Measurements from ENCODE around the gene SERINC2. TPM values are rescaled to one million over a fixed set of nuclear protein-coding genes. Genes with fewer than 3 reads are reported as not detected.
"Not testable (repeated sequence)": the region's sequence is repeated elsewhere in the genome, so short reads cannot be mapped to it uniquely, and the experiment has no call there.

The SERINC2 gene
- total RNA-seq, 1 experiment from 2014 or later = 26.0 TPM

GRCh38 chr1:31471452-31472313 is 58.7 kb downstream of the SERINC2 start:
- not testable (repeated sequence) for ATAC-seq; DNase-seq (ENCODE audit: low spot score); H3K4me3 Mint-ChIP-seq; H3K36me3 Mint-ChIP-seq; H3K27ac Mint-ChIP-seq; H3K27me3 Mint-ChIP-seq (ENCODE audit: low read depth)
- H3K4me1 Mint-ChIP-seq = peaks cover 24% of the 10 kb centered on the region
- POLR2A ChIA-PET = interaction anchor here (0.6 kb wide), 1 partner anchor 98 kb away, joined by 3 read pairs; no protein-coding TSS in a partner anchor
- CTCF ChIA-PET = interaction anchor here (0.8 to 3.2 kb wide), 2 partner anchors 77 to 94 kb away, joined by 3 to 7 read pairs; no protein-coding TSS in a partner anchor
- peaks cover 17% of the 10 kb centered on the region for H3K9me3 Mint-ChIP-seq

DNA sequence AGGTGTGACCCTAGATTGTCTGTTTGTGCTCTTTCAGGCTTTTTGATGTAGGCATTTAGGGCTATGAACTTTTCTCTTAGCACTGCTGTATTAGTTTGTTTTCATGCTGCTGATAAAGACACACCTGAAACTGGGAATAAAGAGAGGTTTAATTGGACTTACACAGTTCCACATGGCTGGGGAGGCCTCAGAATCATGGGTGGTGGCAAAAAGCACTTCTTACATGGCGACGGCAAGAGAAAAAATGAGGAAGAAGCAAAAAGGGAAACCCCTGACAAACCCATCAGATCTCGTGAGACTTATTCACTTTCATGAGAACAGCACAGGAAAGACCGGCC is 59.3 kb downstream of the SERINC2 start:
- H3K27ac Mint-ChIP-seq; ATAC-seq; H3K36me3 Mint-ChIP-seq; H3K4me3 Mint-ChIP-seq; DNase-seq (ENCODE audit: low spot score); H3K27me3 Mint-ChIP-seq (ENCODE audit: low read depth): not testable (repeated sequence)
- H3K9me3 Mint-ChIP-seq = peaks cover 12% of the 10 kb centered on the region
- ChIA-PET CTCF (interaction anchor here (0.8 to 3.2 kb wide), 2 partner anchors 50 to 77 kb away, joined by 3 to 7 read pairs; no protein-coding TSS in a partner anchor), POLR2A (interaction anchor here (0.6 kb wide), 1 partner anchor 98 kb away, joined by 3 read pairs; no protein-coding TSS in a partner anchor)
- peaks cover 30% of the 10 kb centered on the region for H3K4me1 Mint-ChIP-seq

GRCh38 chr1:31472673-31473072 is 59.7 kb downstream of the SERINC2 start:
- POLR2A ChIA-PET = not testable (repeated sequence)
- CTCF ChIA-PET = interaction anchor here (0.8 to 3.2 kb wide), 2 partner anchors 51 to 76 kb away, joined by 3 to 7 read pairs; no protein-coding TSS in a partner anchor

DNA sequence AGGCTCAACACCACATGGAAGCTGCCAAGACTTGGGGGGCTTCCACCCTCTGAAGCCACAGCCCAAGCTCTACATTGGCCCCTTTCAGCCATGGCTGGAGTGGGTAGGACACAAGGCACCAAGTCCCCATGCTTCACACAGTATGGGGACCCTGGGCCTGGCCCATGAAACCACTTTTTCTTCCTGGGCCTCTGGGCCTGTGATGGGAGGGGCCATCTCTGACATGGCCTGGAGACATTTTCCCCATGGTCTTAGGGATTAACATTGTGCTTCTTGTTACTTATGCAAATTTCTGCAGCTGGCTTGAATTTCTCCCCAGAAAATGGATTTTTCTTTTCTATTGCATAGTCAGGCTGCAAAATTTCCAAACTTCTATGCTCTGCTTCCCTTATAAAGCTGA is 60.5 kb downstream of the SERINC2 start:
- H3K4me1 Mint-ChIP-seq = peaks cover 34% of the 10 kb centered on the region
- ATAC-seq; DNase-seq (ENCODE audit: low spot score); H3K36me3 Mint-ChIP-seq; H3K27ac Mint-ChIP-seq; CTCF ChIA-PET; H3K9me3 Mint-ChIP-seq; POLR2A ChIA-PET; H3K27me3 Mint-ChIP-seq (ENCODE audit: low read depth); H3K4me3 Mint-ChIP-seq: not testable (repeated sequence)

More at GRCh38 chr1:31472673-31473072, 59.7 kb downstream of the SERINC2 start:
- H3K27ac Mint-ChIP-seq; H3K9me3 Mint-ChIP-seq; ATAC-seq; DNase-seq (ENCODE audit: low spot score); H3K27me3 Mint-ChIP-seq (ENCODE audit: low read depth); H3K36me3 Mint-ChIP-seq; H3K4me3 Mint-ChIP-seq: not testable (repeated sequence)
- peaks cover 34% of the 10 kb centered on the region for H3K4me1 Mint-ChIP-seq

GRCh38 chr1:31474567-31474966 is 61.6 kb downstream of the SERINC2 start:
- POLR2A ChIA-PET; H3K27me3 Mint-ChIP-seq (ENCODE audit: low read depth); H3K27ac Mint-ChIP-seq; H3K36me3 Mint-ChIP-seq; DNase-seq (ENCODE audit: low spot score); CTCF ChIA-PET; H3K4me3 Mint-ChIP-seq; ATAC-seq: not testable (repeated sequence)
- Mint-ChIP-seq H3K4me1 (peaks cover 34% of the 10 kb centered on the region), H3K9me3 (peaks cover 12% of the 10 kb centered on the region)

GRCh38 chr1:31476891-31477846 is 64.2 kb downstream of the SERINC2 start:
- Mint-ChIP-seq H3K36me3 (peaks cover 25% of the 10 kb centered on the region), H3K9me3 (peaks cover 38% of the 10 kb centered on the region), H3K27ac (no peak overlapping the region), H3K4me1 (peaks cover 14% of the 10 kb centered on the region), H3K4me3 (no peak overlapping the region), H3K27me3 (ENCODE audit: low read depth) (peaks cover 3% of the 10 kb centered on the region; the same call in 1 of the 2 replicates)
- ATAC-seq (no peak; the same call in 1 of the 2 replicates), DNase-seq (ENCODE audit: low spot score) (no peak)
- CTCF ChIA-PET = interaction anchor here (1.1 to 2.0 kb wide), 2 partner anchors 72 to 156 kb away, joined by 3 to 4 read pairs; no protein-coding TSS in a partner anchor
- POLR2A ChIA-PET = no interaction called here
- TF ChIP-seq ZNF416 (CRISPR knock-in tag; IDR thresholded peaks at IDR 0.05) (no peak), ZNF219 (CRISPR knock-in tag; IDR thresholded peaks at IDR 0.05; ENCODE audit: borderline replicate concordance) (no peak), ETV6 (CRISPR knock-in tag; IDR thresholded peaks at IDR 0.05) (no peak), OVOL2 (CRISPR knock-in tag; IDR thresholded peaks at IDR 0.05; ENCODE audit: borderline replicate concordance) (no peak), ZNF263 (CRISPR knock-in tag; IDR thresholded peaks at IDR 0.05; ENCODE audit: low read depth) (no peak), KAT7 (CRISPR knock-in tag; IDR thresholded peaks at IDR 0.05; ENCODE audit: borderline replicate concordance) (no peak), SMAD4 (CRISPR knock-in tag; IDR thresholded peaks at IDR 0.05) (no peak), FOXP1 (CRISPR knock-in tag; IDR thresholded peaks at IDR 0.05; ENCODE audit: borderline replicate concordance) (no peak), PRDM15 (CRISPR knock-in tag; IDR thresholded peaks at IDR 0.05) (no peak), ZMAT4 (CRISPR knock-in tag; IDR thresholded peaks at IDR 0.05) (no peak), ZNF423 (CRISPR knock-in tag; IDR thresholded peaks at IDR 0.05) (no peak)
- TF ChIP-seq, protein P1, sequence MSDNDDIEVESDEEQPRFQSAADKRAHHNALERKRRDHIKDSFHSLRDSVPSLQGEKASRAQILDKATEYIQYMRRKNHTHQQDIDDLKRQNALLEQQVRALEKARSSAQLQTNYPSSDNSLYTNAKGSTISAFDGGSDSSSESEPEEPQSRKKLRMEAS (CRISPR knock-in tag; IDR thresholded peaks at IDR 0.05) = no peak
- TF ChIP-seq, protein P2, sequence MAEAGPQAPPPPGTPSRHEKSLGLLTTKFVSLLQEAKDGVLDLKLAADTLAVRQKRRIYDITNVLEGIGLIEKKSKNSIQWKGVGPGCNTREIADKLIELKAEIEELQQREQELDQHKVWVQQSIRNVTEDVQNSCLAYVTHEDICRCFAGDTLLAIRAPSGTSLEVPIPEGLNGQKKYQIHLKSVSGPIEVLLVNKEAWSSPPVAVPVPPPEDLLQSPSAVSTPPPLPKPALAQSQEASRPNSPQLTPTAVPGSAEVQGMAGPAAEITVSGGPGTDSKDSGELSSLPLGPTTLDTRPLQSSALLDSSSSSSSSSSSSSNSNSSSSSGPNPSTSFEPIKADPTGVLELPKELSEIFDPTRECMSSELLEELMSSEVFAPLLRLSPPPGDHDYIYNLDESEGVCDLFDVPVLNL (CRISPR knock-in tag; IDR thresholded peaks at IDR 0.05; ENCODE audit: borderline replicate concordance, low read depth) = no peak
